ENCODE measurements around the gene ITGA8.

- TF ChIP-seq CTCF (IDR thresholded peaks at IDR 0.05) (no peak), POLR2A (IDR thresholded peaks at IDR 0.05) (no peak)
These were observed 45.3 kb upstream of the ITGA8 start for GRCh38 chr10:15764892-15765454.

Data from heart left ventricle (tissue), 13 donors.